ENCODE results near the gene OR6K6.

OR6K6 gene, protein sequence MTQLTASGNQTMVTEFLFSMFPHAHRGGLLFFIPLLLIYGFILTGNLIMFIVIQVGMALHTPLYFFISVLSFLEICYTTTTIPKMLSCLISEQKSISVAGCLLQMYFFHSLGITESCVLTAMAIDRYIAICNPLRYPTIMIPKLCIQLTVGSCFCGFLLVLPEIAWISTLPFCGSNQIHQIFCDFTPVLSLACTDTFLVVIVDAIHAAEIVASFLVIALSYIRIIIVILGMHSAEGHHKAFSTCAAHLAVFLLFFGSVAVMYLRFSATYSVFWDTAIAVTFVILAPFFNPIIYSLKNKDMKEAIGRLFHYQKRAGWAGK

DNA sequence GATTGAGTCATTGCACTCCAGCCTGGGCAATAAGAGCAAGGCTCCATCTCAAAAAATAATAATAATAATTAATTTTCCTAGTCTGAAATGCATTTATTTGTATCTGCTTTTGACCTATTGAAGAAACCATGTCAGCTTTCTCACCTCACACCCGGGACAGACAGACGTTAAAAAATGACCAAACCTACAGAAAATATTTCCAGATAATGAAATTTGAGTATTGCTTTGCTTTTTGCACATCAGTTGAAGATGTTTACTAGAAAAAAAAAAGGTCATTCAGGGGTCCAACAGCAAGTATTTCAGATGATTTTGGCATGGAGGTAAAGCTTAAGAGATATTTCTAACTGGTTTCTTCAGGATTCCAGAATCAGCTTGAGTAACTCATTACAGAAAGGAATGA, at the start of gene OR6K6:
Gene OR6K6, plus strand, starts transcription at position 301 of the 400 bp plus-strand sequence. CDS start 168 bp downstream, outside the sequence.
- DNase-seq: no peak

DNA sequence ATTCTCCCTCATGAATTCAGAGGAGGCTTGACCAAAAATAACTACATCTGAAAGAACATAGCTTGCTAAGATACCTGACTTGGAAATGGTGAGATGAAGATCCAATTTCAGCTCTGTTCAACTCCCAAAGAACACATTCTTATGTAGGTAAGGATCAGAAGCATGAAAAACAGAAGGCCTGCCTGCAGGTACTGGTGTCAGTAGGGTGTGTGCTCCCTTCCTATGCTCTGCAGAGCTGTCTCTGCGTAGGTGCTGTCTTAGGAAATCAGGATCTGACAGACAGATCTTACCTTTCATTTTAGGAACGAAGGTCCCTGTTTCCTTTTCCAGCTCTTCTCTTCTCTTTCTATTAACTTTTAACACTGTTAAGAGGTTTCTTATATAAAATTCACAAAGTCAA, 48.4 kb upstream of the OR6K6 start:
- DNase-seq: no peak

DNA sequence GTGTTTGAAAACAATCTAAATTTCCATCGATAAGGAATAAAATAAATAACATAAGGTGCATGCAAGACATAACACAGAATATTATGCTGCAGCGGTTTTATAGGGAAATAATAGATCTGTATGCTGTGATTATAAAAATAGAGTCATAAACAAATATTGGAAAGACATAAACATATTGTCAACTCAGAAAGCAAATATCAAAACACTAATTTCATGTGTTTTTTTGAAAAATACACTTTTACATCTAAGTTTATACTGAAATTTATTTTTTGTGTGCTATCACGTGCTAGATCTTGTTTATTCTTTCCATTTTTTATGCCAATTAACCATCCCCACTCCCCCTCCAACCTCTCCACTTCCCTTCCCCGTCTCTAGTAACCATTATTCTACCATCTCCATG, 43.4 kb upstream of the OR6K6 start:
- DNase-seq: no peak

DNA sequence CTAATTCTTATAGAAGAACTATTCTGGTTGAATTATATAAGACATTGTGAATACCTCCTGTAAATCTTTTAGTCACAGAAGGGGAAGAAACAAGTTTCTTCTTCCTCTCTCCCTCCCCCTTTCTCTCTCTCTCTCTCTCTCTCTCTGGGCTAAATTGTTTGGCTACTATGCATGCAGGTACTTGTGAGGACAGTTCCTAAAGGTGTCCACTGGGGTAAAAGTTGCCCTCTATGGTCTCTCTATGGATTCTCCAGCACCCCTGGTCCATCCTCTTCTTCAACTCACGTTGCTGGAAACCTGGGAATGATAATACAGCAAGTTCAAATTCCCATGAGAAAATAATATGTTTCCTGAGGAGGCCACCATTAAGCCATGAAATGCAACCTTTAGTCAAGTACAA, 39.8 kb upstream of the OR6K6 start:
- no peak for DNase-seq

DNA sequence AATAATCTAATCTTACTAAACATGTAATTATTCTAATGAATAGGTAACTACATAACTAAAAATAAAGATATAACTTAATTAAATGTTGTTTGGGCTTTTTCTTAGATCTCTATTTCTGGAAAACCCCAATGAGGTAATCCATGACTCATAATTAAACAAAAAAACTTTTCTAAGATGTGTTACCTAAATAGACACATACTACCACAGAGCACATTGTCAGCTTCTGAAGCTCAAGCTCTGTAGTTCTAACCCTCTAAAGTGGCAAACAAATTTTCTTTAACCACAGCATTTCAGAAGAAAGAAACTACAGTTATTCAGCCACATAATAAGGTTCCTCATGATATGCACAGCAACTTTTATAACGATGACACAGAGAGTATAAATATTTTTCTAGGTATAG, 38.2 kb upstream of the OR6K6 start:
- DNase-seq: no peak

DNA sequence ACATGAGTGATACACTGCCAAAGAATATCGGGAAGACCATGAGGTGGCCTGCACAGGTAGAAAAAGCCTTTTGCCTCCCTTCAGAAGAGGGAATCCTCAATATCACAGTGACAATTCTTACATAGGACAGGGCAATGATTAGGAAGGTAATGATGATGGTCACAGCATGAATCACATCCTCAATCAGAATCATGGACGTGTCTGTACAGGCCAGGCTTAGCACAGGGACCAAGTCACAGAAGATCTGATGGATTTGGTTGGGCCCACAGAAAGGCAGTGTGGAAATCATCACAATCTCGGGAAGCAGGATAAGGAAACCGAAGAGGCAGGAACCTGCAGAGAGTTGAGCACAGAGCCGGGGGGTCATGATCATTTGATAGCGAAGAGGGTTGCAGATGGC, 37.2 kb upstream of the OR6K6 start:
- no peak for DNase-seq

DNA sequence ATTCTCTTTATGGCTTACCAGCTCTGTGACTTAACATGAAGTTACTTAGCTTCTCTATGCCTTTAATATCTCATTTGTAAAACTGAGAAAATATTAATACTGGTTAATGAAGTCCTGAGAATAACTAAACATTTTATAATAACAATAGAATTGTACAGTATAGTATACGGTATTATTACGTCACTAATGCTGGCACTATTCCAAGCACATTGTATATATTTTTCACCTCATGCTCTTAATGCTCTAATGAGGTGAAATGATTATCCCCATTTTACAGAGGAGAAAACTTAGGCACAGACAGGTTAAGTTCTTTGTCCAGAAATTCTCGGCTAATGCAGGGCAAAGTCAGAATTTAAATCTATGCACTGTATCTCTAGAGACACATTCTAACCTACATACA, 34.9 kb upstream of the OR6K6 start:
- DNase-seq: no peak

DNA sequence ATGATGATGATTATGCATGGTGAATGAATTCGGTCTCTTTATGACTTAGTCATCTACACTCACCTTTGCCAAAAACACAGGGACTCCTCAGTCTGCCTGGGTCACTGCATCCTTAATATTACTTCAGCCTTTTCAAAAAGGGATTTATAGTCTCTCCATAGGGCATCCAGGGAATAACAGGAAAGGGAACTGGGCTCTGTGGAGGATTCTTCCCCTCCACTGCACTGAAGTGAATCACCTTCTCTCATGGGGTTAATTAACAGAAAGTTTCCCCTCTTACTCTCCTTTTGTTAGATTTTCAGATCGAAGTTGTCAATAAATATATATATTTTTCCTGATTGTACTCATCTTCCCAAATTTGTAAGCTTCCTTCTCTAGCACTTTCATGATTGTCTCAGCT, 33.9 kb upstream of the OR6K6 start, which contains the start of gene OR6K3:
Gene OR6K3, minus strand, starts transcription at position 101 of the 400 bp plus-strand sequence. CDS start 2,605 bp downstream, outside the sequence.
- DNase-seq: no peak

DNA sequence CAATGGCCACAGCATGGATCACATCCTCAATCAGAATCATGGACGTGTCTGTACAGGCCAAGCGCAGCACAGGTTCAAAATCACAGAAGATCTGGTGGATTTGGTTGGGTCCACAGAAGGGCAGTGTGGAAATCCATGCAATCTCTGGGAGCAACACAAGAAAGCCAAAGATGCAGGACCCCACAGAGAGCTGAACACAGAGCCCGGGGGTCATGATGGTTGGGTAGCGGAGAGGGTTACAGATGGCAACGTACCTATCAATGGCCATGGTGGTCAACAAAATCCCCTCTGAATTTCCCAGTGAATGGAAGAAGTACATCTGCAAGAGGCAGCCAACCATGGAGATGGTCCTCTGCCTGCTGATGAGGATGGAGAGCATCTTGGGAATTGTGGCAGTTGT, 30.1 kb upstream of the OR6K6 start:
- DNase-seq: no peak

DNA sequence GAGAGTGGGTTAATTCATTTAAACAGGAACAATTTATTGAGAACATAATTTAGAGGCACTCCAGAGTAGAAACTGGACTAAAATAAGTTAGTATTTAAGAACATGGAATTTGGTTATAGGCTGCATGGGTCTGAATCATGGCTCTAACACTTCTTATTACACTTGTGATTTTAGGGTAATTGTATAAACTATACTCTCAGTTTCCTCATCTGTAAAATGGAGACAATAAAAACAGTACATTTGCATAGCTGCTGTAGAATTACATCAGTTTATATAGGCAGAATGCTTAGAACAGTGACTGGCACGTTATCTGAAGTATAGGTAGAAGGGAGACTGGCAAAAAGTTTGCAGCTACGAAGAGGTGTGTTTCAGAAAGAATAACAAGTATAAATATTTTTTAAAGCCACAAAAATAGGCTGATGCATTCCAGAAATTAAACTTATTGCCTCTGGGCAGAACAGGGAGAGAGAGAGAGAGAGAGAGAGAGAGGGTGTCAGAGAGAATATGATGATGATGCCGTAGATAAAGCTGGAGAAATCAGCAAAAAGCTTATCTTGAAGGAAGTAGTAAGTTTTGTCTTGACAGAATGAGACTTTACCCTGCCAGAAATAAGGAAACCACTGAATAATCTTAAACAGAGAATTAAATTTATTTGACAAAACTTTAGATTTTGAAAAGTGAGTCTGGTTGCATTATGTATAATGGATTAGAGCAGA, 25.9 kb upstream of the OR6K6 start:
- DNase-seq: no peak

DNA sequence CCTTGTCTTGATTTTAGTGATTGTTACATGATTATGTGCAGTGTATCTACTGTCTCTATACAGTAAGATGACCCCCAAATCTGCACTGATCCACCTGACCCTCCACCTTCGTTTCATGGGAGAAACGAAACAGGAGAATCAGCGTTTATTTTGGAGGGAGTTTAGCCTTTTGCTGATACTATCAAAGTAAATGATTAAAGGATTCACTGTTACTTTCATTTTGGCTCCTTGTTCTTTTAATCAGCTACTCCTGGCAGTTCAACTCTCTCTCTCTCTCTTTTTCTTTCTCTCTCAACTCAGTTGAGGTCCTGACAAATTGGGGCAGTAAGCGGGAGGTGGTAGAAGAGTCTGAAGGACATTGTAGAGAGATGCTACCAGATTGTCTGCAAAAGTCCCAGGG, 24.1 kb upstream of the OR6K6 start:
- no peak for DNase-seq

DNA sequence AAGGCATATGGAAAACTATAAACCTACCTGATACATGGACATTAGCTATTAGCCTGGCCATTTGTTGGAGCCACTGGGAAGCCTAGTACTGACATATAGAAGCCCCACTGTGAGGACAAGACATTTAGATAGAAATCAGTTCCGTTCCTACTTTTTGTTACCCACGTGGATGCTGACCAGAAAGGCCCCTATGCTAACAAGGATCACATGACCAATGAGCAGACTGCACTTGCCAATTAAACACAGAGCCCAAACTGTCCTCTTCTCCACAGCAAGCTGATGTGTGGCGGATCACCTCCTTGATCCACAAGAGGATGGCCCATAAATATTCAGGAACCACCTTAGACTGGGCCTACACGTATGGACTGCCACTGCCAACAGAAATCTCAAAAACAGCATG, 22.8 kb upstream of the OR6K6 start:
- DNase-seq: no peak

DNA sequence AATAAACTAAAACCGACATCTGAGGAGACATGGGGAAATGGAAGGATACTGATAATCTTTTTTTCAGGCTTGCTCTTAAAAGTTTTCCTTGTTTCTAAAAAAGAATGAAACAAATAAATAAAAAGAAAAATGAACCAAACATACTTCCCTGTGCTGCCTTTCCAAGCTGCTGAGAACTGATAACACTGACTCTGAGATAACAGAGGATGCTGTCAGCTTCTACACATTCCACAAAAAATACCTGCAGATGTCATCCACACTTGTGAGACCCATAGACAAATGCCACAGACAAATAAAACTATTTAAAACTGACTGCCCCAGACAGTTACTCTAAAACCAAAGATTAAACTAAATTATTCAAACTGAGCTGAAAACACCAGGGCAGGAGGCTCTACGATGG, 22.0 kb upstream of the OR6K6 start:
- no peak for DNase-seq

DNA sequence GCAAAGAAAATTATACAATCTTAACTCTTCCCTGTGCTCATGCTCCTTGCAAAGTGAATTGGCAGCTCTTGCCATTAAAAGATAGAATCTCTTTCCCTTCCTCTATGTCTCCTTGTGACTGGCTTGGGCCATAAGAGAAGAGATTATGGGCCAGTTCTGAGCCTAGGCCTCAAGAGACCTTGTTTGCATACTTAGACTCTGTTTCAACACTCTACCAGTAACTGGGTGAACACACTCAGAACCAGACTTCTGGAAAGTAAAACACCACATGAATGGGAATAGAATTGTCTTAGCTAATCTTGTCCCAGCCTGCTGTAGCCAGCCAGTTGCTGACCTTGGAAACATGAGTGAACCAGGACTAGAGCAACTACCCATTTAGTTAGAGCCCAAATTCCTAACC, 18.7 kb upstream of the OR6K6 start:
- DNase-seq: no peak

DNA sequence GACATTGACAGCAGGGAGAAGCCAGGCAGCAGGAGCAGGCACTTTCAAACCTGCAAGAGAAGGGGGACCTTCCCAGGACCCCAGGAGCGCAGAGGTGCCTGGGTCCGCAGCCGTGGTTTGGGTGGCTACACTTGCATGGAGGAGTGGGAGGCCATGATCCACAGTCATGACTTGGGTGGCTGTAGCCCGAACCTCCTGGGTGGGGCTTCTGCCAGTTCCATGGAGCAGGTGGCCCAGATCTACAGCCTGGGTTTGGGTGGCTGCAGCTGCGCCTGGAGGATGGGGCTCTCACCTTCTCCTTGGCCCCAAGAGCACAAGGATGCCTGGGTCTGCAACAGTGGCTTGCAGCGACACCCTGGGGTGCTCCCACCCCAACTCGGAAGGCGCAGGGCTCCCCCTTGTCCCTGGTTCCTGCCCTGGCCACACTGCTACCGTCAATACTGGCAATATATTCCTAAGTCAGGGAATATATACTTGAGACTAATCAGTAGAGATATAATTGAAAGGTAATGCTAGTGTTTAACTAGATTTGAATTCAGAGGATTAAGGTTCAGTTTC, 2.3 kb upstream of the OR6K6 start:
- DNase-seq: no peak

DNA sequence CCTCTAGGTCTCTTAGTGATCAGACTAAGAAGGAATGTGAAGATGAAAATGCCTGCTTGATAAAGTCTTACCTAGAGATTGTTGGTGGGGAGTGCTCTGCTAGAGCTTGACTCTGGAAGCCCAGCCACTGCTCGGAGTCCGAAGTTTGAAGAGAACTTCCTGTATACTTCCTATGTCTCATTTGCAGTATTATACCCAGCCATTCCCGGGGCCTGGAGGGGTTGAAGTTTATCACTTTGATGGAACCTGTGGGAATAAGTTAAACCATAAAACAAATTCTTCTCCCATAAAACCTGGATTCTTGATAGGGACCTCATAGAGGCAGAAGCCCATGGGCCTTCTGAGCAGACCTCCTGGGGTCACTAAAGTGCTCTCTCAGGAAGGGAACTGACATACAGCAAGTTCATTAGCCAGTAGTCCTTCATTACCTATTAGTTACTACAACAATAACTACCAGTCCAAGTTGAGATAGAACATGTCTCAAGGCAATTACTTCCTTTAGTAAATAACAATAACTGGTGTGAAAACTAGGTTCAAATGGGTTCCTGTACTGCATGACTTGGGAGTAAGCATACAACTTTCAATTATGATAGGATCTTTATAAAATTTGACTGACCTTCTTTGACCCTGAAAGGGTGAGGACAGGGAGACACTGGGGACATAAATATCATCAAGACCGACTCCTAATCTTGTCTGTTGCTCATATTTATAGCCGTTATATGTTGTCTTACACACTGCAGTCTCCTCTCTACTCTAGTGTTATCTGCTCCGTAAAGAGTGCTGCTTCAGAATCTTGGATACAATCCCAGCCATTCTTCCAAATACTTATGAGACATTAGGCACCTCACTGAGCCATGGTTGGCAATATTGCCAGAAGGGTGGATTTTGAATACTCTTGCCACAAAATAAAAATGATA, 17.7 kb downstream of the OR6K6 start, which contains the start of gene OR6N1:
Gene OR6N1, minus strand, starts transcription at position 246 of the 917 bp plus-strand sequence. CDS start 5,513 bp downstream, outside the sequence.
- no peak for DNase-seq

DNA sequence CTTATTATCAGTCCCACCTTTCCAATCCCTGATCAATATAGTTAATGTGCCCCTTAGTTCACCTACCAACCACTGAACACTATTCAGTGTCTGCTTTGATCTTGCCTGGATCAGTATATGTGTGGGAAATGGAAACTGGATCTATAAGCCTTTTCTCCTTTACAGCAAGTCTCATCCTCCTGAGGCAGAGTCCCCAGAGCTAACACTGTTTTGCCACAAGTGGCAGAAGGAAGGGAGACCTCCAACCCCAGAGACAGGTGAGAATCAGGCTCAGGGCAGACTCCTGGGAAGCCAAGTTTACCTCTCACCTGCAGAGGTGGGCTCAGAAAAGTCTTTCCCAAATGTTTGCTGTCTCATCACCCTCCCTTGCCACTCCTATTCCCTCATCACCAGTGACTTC, 26.6 kb downstream of the OR6K6 start, which contains the start of gene OR6N2:
Gene OR6N2, minus strand, starts transcription at position 101 of the 400 bp plus-strand sequence. CDS start 3,569 bp downstream, outside the sequence.
- DNase-seq: no peak

DNA sequence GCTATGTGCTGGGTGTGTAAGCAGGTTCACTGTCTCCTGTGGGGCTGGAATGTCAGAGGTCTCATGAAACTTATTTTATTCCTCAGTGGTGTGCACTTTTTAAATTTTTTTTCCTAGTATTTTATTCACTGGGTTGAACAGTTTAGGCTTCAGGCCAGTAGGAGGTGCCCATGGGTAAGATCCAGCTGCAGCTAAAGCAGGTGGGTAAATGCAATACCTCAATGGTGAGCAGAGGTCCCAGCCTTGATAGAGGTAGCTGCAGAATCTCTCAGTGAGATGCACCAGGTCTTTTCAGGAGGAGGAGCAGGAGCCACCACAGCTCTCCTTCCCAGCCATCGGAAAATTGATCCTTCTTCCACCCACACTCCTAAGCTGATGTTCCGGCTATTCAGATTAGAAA, 39.1 kb downstream of the OR6K6 start:
- DNase-seq: no peak

DNA sequence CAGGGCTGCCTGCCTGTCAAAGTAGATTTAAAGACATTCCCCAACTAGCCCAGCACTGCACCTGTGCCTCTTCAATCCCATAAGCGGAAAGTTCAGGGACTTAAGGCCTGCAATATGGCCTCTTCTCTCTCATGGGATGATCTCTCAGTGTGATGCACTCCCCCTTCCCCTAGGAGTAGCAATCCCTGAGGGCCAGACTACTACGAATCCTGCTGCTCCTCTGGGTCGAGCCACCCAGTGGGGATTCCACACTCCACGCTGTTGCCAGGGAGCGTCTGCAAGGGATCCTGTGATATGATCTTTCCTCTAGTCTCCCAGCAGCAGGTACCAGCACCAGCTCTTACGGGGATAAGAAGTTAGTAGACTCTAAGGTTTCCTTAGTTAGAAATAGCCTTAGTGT, 39.7 kb downstream of the OR6K6 start:
- DNase-seq: no peak

DNA sequence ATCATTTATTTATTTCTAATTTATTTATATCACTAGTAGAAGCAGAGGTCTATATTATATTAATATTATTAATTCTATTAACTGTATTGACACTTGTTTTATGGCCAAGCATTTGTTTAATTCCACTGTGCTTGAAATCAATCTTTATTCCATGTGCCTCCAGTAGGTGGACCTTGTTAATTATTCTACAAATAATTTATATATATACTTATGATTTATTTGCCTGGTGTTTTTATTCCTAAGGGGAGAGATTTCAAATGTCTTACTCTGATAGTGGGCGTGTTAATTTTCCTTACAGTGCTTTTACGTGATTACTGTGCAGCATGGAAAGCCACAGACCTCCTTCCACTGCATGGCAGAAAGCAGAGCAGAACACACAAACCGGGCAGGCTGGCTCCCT, 44.0 kb downstream of the OR6K6 start:
- no peak for DNase-seq

DNA sequence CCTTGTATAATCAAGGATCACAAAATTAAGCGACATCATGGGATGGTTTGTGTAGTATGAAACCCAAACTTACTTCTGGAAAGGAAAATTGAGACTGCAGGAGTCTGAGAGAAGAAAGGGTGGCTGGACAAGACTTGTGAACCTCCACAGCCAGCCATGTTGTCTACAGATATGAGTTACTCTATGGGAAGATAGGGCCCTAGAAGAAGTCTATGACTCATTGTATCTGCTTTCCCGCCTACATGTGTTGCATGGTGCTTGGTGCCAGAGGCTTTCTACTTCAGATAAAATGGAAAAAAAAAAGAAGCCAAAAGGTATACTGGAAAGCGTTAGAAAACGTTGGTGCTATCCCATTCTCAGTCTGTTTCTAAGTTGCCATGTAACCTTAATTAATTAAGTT, 45.2 kb downstream of the OR6K6 start:
- no peak for DNase-seq

DNA sequence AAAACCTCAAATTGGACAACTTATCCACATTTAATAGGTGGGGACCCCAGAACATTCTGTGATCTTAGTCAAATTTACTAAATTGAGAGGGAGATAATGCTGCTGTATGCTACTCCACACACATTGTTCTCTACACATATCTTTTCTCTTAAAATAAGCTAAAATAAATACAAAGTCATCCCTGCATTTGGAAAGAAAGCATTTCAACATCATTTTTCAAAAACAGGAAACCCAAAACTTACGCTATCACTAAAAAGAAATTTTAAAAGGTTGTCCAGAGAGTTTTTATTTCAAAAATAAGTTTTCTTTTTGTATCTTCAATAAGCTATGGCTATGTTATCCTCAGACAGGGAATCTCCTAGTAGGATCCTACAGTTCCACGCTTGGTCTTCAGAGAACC, 46.0 kb downstream of the OR6K6 start:
- DNase-seq: no peak

DNA sequence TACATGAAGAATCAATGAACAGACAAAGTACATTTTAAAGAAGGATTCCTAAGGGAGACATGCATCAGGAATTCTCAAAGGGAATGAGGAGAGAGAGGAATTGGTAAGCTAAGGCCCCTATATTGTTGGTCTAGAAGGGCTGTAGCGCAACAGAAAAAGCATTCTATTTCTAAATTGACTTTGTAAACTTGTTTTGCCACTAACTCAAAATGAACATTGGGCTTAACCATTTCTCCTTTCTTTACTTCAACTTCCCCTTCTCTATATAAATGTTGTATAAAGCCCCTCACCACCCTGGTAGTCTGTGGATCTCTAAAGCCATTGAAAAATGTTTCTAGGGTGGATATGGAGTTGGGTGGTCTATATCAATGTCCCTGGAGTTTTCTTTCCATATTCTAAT, 46.9 kb downstream of the OR6K6 start:
- no peak for DNase-seq

Data from cerebellar nuclear complex (tissue), 1 donor.